ENCODE results near the gene MAP3K7.

The MAP3K7 gene

GRCh38 chr6:90581146-90581545 is 5.7 kb downstream of the MAP3K7 start:
- TF ChIP-seq CTCF (IDR thresholded peaks at IDR 0.05; ENCODE audit: borderline replicate concordance, extremely low read depth, low read length, poor library complexity, severe bottlenecking) (no peak), EZH2 (IDR thresholded peaks at IDR 0.05; ENCODE audit: borderline replicate concordance, low read depth, low read length, severe bottlenecking) (no peak)
- DNase-seq (no peak), ATAC-seq (ENCODE audit: insufficient read depth, low read depth) (no peak)
- peaks cover 26% of the 10 kb centered on the region; the same call in 1 of the 2 replicates for H3K36me3 ChIP-seq (ENCODE audit: insufficient read depth, low read length)
- peaks cover 99% of the 10 kb centered on the region for H3K79me2 ChIP-seq (ENCODE audit: insufficient read depth, low read length)
- peaks cover 52% of the 10 kb centered on the region; the same call in 1 of the 2 replicates for H4K20me1 ChIP-seq (ENCODE audit: insufficient read depth, low read length)
- no peaks in the 10 kb centered on the region for H3K9me3 ChIP-seq (ENCODE audit: insufficient read depth, low read length, severe bottlenecking)
- peaks cover 29% of the 10 kb centered on the region for H3K4me1 ChIP-seq (ENCODE audit: insufficient read depth, low read length)
- H3K9ac ChIP-seq (ENCODE audit: low read depth, low read length): no peak overlapping the region
- no peaks in the 10 kb centered on the region for H3K27me3 ChIP-seq (ENCODE audit: insufficient read depth, low read length, poor library complexity)
- H2AFZ ChIP-seq (ENCODE audit: low read depth, low read length): no peak overlapping the region
- no peak overlapping the region for H3K27ac ChIP-seq (ENCODE audit: low read length)
- no peak overlapping the region for H3K4me2 ChIP-seq (ENCODE audit: insufficient read depth, low read length)
- H3K4me3 ChIP-seq (ENCODE audit: low read depth in 1 of 2, low read length in 2 of 2): no peak overlapping the region

GRCh38 chr6:90578894-90579549 is 7.8 kb downstream of the MAP3K7 start:
- Histone ChIP-seq H3K9ac (ENCODE audit: low read depth, low read length) (no peak overlapping the region), H4K20me1 (ENCODE audit: insufficient read depth, low read length) (peaks cover 52% of the 10 kb centered on the region; the same call in 1 of the 2 replicates), H2AFZ (ENCODE audit: low read depth, low read length) (no peak overlapping the region), H3K4me3 (ENCODE audit: low read depth in 1 of 2, low read length in 2 of 2) (no peak overlapping the region), H3K27ac (ENCODE audit: low read length) (no peak overlapping the region), H3K4me2 (ENCODE audit: insufficient read depth, low read length) (no peak overlapping the region), H3K36me3 (ENCODE audit: insufficient read depth, low read length) (peaks cover 32% of the 10 kb centered on the region; the same call in 1 of the 2 replicates), H3K4me1 (ENCODE audit: insufficient read depth, low read length) (peaks cover 10% of the 10 kb centered on the region), H3K27me3 (ENCODE audit: insufficient read depth, low read length, poor library complexity) (no peaks in the 10 kb centered on the region), H3K79me2 (ENCODE audit: insufficient read depth, low read length) (peaks cover 99% of the 10 kb centered on the region), H3K9me3 (ENCODE audit: insufficient read depth, low read length, severe bottlenecking) (no peaks in the 10 kb centered on the region)
- ATAC-seq (ENCODE audit: insufficient read depth, low read depth) (no peak), DNase-seq (no peak)
- TF ChIP-seq CTCF (IDR thresholded peaks at IDR 0.05; ENCODE audit: borderline replicate concordance, extremely low read depth, low read length, poor library complexity, severe bottlenecking) (no peak), EZH2 (IDR thresholded peaks at IDR 0.05; ENCODE audit: borderline replicate concordance, low read depth, low read length, severe bottlenecking) (no peak)

GRCh38 chr6:90575267-90575666 is 11.6 kb downstream of the MAP3K7 start:
- no peak overlapping the region for H3K4me3 ChIP-seq (ENCODE audit: low read depth in 1 of 2, low read length in 2 of 2)
- H3K79me2 ChIP-seq (ENCODE audit: insufficient read depth, low read length): peaks cover 95% of the 10 kb centered on the region
- peaks cover 34% of the 10 kb centered on the region; the same call in 1 of the 2 replicates for H3K36me3 ChIP-seq (ENCODE audit: insufficient read depth, low read length)
- DNase-seq (no peak), ATAC-seq (ENCODE audit: insufficient read depth, low read depth) (no peak)
- no peaks in the 10 kb centered on the region for H3K4me1 ChIP-seq (ENCODE audit: insufficient read depth, low read length)
- no peaks in the 10 kb centered on the region for H3K9me3 ChIP-seq (ENCODE audit: insufficient read depth, low read length, severe bottlenecking)
- TF ChIP-seq CTCF (IDR thresholded peaks at IDR 0.05; ENCODE audit: borderline replicate concordance, extremely low read depth, low read length, poor library complexity, severe bottlenecking) (no peak), EZH2 (IDR thresholded peaks at IDR 0.05; ENCODE audit: borderline replicate concordance, low read depth, low read length, severe bottlenecking) (no peak)
- H4K20me1 ChIP-seq (ENCODE audit: insufficient read depth, low read length): peaks cover 43% of the 10 kb centered on the region; the same call in 1 of the 2 replicates
- no peak overlapping the region for H3K9ac ChIP-seq (ENCODE audit: low read depth, low read length)
- no peak overlapping the region for H2AFZ ChIP-seq (ENCODE audit: low read depth, low read length)
- H3K27ac ChIP-seq (ENCODE audit: low read length): no peak overlapping the region
- H3K27me3 ChIP-seq (ENCODE audit: insufficient read depth, low read length, poor library complexity): no peaks in the 10 kb centered on the region
- H3K4me2 ChIP-seq (ENCODE audit: insufficient read depth, low read length): no peak overlapping the region

Measured in DND-41 (cell line).